MM.1S (cell line): ENCODE results near the gene TRIM69.
A peak's percentile ranks its signal among the peaks of the same experiment; 100 is the strongest.

ENCODE experiments used
- DNase-seq: peaks from one replicate; pipeline ENCODE4 v3.0.0-alpha.2; 2015
- H2AFZ ChIP-seq: fragments of 300-600 bp; sonication (generic); 2 replicates; pipeline ENCODE4 v1.6.0; 2016; ENCODE audit warnings: antibody characterized with exemption, low read length
- H3F3A ChIP-seq: fragments of 300-600 bp; sonication (generic); 2 replicates; pipeline ENCODE4 v1.6.1; 2016; ENCODE audit warnings: mild to moderate bottlenecking, antibody characterized with exemption, low read length, moderate library complexity, mixed read lengths; ENCODE audit not compliant: insufficient read depth
- H3K27ac ChIP-seq: fragments of 300-600 bp; sonication (generic); 2 replicates; pipeline ENCODE4 v1.5.1; 2016; ENCODE audit warnings: mild to moderate bottlenecking, low read length
- H3K27me3 ChIP-seq: fragments of 300-600 bp; sonication (generic); replicated peaks from 2 replicates; pipeline ENCODE4 v1.6.0; 2016; ENCODE audit warnings: low read length; ENCODE audit not compliant: insufficient read depth
- H3K36me3 ChIP-seq: fragments of 300-600 bp; sonication (generic); replicated peaks from 2 replicates; pipeline ENCODE4 v1.6.1; 2016; ENCODE audit warnings: mild to moderate bottlenecking, low read length, mixed read lengths; ENCODE audit not compliant: insufficient read depth
- H3K4me1 ChIP-seq: fragments of 300-600 bp; sonication (generic); 2 replicates; pipeline ENCODE4 v1.6.1; 2016; ENCODE audit warnings: low read length, mixed read lengths
- H3K4me2 ChIP-seq: fragments of 300-600 bp; sonication (generic); 2 replicates; pipeline ENCODE4 v1.6.0; 2016; ENCODE audit warnings: low read depth, low read length
- H3K4me3 ChIP-seq: fragments of 300-600 bp; sonication (generic); 2 replicates; pipeline ENCODE4 v1.5.1; 2016; ENCODE audit warnings: low read length, mixed read lengths
- H3K79me2 ChIP-seq: fragments of 300-600 bp; sonication (generic); 2 replicates; pipeline ENCODE4 v1.6.1; 2016; ENCODE audit warnings: mixed run types, low read length, mixed read lengths
- H3K9ac ChIP-seq: fragments of 300-600 bp; sonication (generic); 2 replicates; pipeline ENCODE4 v1.6.1; 2016; ENCODE audit warnings: low read length, mixed read lengths
- H3K9me2 ChIP-seq: fragments of 300-600 bp; sonication (generic); replicated peaks from 2 replicates; pipeline ENCODE4 v1.6.1; 2016; ENCODE audit warnings: mild to moderate bottlenecking, low read length, mixed read lengths; ENCODE audit not compliant: insufficient read depth
- H3K9me3 ChIP-seq: fragments of 300-600 bp; sonication (generic); replicated peaks from 2 replicates; pipeline ENCODE4 v1.6.1; 2016; ENCODE audit warnings: mild to moderate bottlenecking, low read length, mixed read lengths; ENCODE audit not compliant: insufficient read depth
- H4K20me1 ChIP-seq: fragments of 300-600 bp; sonication (generic); 2 replicates; pipeline ENCODE4 v1.6.1; 2016; ENCODE audit warnings: mild to moderate bottlenecking, low read length, moderate library complexity, mixed read lengths; ENCODE audit not compliant: insufficient read depth
- EZH2 ChIP-seq: fragments of 300-600 bp; sonication (generic); optimal IDR thresholded peaks from 2 replicates; pipeline ENCODE3; 2017; ENCODE audit warnings: low read depth, mild to moderate bottlenecking, antibody characterized with exemption, low read length, mixed read lengths
- EZH2phosphoT487 ChIP-seq: fragments of 300-600 bp; sonication (generic); IDR thresholded peaks from 2 replicates; pipeline ENCODE4 v1.6.1; 2018; ENCODE audit warnings: antibody characterized with exemption, low read length
- TF ChIP-seq, protein P1 (sequence below): fragments of 300-600 bp; sonication (generic); IDR thresholded peaks from 2 replicates; pipeline ENCODE4 v1.5.1; 2016; ENCODE audit warnings: antibody characterized with exemption, low read length, mixed read lengths

The TRIM69 gene

DNA sequence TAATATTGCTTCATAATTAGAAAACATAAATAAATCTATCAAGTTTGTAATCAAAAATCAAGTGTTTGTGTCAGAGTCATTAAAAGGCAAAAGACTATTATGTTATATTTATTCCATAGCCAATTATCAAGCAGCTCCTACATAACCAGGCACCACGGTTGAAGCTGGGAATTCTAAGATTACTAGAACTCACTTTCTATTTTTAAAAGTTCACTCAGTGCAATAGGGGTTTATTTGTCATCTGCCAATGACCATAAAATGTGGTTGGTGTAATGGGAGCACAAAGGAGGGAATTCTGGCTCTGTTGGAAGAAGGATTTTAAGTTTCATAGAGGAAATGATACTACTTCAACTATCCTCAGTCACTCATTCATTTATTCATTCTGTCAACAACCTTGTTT is 57.7 kb downstream of the TRIM69 start:
- Histone ChIP-seq H3F3A (no peaks in the 10 kb centered on the region), H3K27ac (no peak overlapping the region), H3K9me3 (no peaks in the 10 kb centered on the region), H3K27me3 (no peaks in the 10 kb centered on the region), H2AFZ (no peak overlapping the region), H4K20me1 (no peaks in the 10 kb centered on the region), H3K4me1 (no peaks in the 10 kb centered on the region), H3K9me2 (no peaks in the 10 kb centered on the region), H3K9ac (no peak overlapping the region), H3K36me3 (no peaks in the 10 kb centered on the region), H3K4me2 (no peak overlapping the region), H3K79me2 (no peaks in the 10 kb centered on the region), H3K4me3 (no peak overlapping the region)
- DNase-seq = no peak
- TF ChIP-seq EZH2phosphoT487 = no peak
- no peak for TF ChIP-seq EZH2
- TF ChIP-seq, protein P1, sequence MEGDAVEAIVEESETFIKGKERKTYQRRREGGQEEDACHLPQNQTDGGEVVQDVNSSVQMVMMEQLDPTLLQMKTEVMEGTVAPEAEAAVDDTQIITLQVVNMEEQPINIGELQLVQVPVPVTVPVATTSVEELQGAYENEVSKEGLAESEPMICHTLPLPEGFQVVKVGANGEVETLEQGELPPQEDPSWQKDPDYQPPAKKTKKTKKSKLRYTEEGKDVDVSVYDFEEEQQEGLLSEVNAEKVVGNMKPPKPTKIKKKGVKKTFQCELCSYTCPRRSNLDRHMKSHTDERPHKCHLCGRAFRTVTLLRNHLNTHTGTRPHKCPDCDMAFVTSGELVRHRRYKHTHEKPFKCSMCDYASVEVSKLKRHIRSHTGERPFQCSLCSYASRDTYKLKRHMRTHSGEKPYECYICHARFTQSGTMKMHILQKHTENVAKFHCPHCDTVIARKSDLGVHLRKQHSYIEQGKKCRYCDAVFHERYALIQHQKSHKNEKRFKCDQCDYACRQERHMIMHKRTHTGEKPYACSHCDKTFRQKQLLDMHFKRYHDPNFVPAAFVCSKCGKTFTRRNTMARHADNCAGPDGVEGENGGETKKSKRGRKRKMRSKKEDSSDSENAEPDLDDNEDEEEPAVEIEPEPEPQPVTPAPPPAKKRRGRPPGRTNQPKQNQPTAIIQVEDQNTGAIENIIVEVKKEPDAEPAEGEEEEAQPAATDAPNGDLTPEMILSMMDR = no peak

DNA sequence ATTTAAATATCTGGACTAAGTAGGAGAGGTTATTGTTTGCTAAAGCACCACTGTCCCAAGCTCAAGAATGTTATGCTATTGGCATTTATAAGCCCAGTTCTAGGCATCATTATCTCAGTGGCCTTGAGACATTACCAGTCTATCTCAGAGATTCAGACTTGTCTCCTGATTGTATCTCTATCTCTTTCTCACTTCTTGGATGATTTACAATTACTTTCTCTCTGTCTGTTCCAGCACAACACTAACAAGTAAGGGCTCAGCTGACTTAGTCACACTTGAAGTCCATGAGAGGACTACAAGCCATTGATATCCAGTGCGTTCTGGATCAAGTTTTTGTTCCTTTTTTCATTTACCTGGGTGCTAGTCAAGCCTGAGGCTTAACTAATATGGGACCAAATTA is 60.2 kb downstream of the TRIM69 start:
- Histone ChIP-seq H3K79me2 (no peaks in the 10 kb centered on the region), H3K4me2 (no peak overlapping the region), H3K27ac (no peak overlapping the region), H3K9me3 (no peaks in the 10 kb centered on the region), H3K9ac (no peak overlapping the region), H3K9me2 (no peaks in the 10 kb centered on the region), H2AFZ (no peak overlapping the region), H4K20me1 (no peaks in the 10 kb centered on the region), H3K4me3 (no peak overlapping the region), H3K27me3 (no peaks in the 10 kb centered on the region), H3K4me1 (no peaks in the 10 kb centered on the region), H3K36me3 (no peaks in the 10 kb centered on the region), H3F3A (no peaks in the 10 kb centered on the region)
- TF ChIP-seq EZH2phosphoT487 (no peak), EZH2 (no peak)
- TF ChIP-seq, protein P1 = no peak
- DNase-seq = no peak

DNA sequence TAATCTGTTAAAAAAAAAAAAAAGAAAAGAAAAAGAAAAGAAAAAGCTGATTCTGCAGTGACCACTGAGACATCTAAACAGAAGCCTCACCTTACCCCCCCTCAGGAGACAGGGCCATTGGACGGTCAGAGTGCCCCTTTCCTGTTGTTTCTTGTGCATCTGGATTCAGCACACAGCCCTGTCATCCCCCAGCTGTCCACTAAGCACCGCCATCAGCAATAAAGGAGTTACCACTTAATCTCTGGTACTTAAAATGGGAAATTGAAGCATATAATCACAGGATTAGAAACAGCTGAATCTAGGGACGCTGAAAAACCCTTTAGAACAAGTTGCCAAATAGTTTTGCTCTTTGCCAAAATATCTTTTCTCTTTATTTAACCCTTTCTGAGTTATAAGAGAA is 62.5 kb downstream of the TRIM69 start:
- no peaks in the 10 kb centered on the region for H3F3A ChIP-seq
- no peak overlapping the region for H3K9ac ChIP-seq
- TF ChIP-seq, protein P1 = peak; percentile 16
- TF ChIP-seq EZH2phosphoT487 (no peak), EZH2 (no peak)
- H3K36me3 ChIP-seq = no peaks in the 10 kb centered on the region
- H3K27me3 ChIP-seq = no peaks in the 10 kb centered on the region
- H3K27ac ChIP-seq = no peak overlapping the region
- H2AFZ ChIP-seq = no peak overlapping the region
- DNase-seq = no peak
- H4K20me1 ChIP-seq = no peaks in the 10 kb centered on the region
- peaks cover 5% of the 10 kb centered on the region; the same call in 1 of the 2 replicates for H3K4me1 ChIP-seq
- H3K9me2 ChIP-seq = no peaks in the 10 kb centered on the region
- no peak overlapping the region for H3K4me3 ChIP-seq
- H3K79me2 ChIP-seq = no peaks in the 10 kb centered on the region
- no peak overlapping the region for H3K4me2 ChIP-seq
- H3K9me3 ChIP-seq = no peaks in the 10 kb centered on the region
